ENCODE results near the gene RCOR1.

The RCOR1 gene

GRCh38 chr14:102591944-102592762, at the start of gene RCOR1:
Gene RCOR1, plus strand, starts transcription at chr14:102592649. Its CDS starts 238 bp downstream, at chr14:102592887.
- Histone ChIP-seq H3K4me2 (ENCODE audit: low read depth, low read length, poor library complexity, severe bottlenecking) (peak within 1 kb of the TSS; percentile 75), H3F3A (ENCODE audit: insufficient read depth) (peaks cover 17% of the 10 kb centered on the region), H3K79me2 (ENCODE audit: insufficient read depth, low read length) (peaks cover 40% of the 10 kb centered on the region), H3K9me3 (ENCODE audit: insufficient read depth, low read length) (no peaks in the 10 kb centered on the region), H2AFZ (ENCODE audit: low read depth, low read length, severe bottlenecking) (peak within 1 kb of the TSS; percentile 82), H3K9me2 (replicated peaks; ENCODE audit: insufficient read depth, low read length) (no peaks in the 10 kb centered on the region), H3K9ac (ENCODE audit: low read length) (peak within 1 kb of the TSS; percentile 95), H4K20me1 (ENCODE audit: low read depth, low read length) (no peaks in the 10 kb centered on the region), H3K36me3 (ENCODE audit: low read length) (no peaks in the 10 kb centered on the region), H3K4me3 (ENCODE audit: insufficient read depth, low read length, poor library complexity, severe bottlenecking) (peak within 1 kb of the TSS; percentile 94), H3K27ac (ENCODE audit: low read depth, low read length) (peak within 1 kb of the TSS; percentile 88), H3K27me3 (ENCODE audit: low read length) (no peaks in the 10 kb centered on the region)
- TF ChIP-seq EZH2phosphoT487 (conservative IDR thresholded peaks at IDR 0.05; ENCODE audit: low read length) (no peak), CTCF (IDR thresholded peaks at IDR 0.05; ENCODE audit: insufficient read depth, low read length, poor library complexity, severe bottlenecking) (no peak)

GRCh38 chr14:102544046-102544746, 48.3 kb upstream of the RCOR1 start:
- Histone ChIP-seq H3K27me3 (ENCODE audit: low read length) (no peaks in the 10 kb centered on the region; the same call in 1 of the 2 replicates), H3K4me2 (ENCODE audit: low read depth, low read length, poor library complexity, severe bottlenecking) (peak overlapping the region; percentile 33), H2AFZ (ENCODE audit: low read depth, low read length, severe bottlenecking) (no peak overlapping the region), H3K9me2 (replicated peaks; ENCODE audit: insufficient read depth, low read length) (no peaks in the 10 kb centered on the region), H3K79me2 (ENCODE audit: insufficient read depth, low read length) (no peaks in the 10 kb centered on the region), H4K20me1 (ENCODE audit: low read depth, low read length) (no peaks in the 10 kb centered on the region), H3K9ac (ENCODE audit: low read length) (no peak overlapping the region), H3K4me3 (ENCODE audit: insufficient read depth, low read length, poor library complexity, severe bottlenecking) (no peak overlapping the region), H3K9me3 (ENCODE audit: insufficient read depth, low read length) (no peaks in the 10 kb centered on the region), H3K27ac (ENCODE audit: low read depth, low read length) (no peak overlapping the region), H3K36me3 (ENCODE audit: low read length) (no peaks in the 10 kb centered on the region), H3F3A (ENCODE audit: insufficient read depth) (no peaks in the 10 kb centered on the region)
- no peak for TF ChIP-seq CTCF (IDR thresholded peaks at IDR 0.05; ENCODE audit: insufficient read depth, low read length, poor library complexity, severe bottlenecking)
- TF ChIP-seq EZH2phosphoT487 (conservative IDR thresholded peaks at IDR 0.05; ENCODE audit: low read length): no peak

- H3K9ac ChIP-seq (ENCODE audit: low read length): no peak overlapping the region
- no peak overlapping the region for H3K4me3 ChIP-seq (ENCODE audit: insufficient read depth, low read length, poor library complexity, severe bottlenecking)
- TF ChIP-seq EZH2phosphoT487 (conservative IDR thresholded peaks at IDR 0.05; ENCODE audit: low read length) (no peak), CTCF (IDR thresholded peaks at IDR 0.05; ENCODE audit: insufficient read depth, low read length, poor library complexity, severe bottlenecking) (no peak)
- H3F3A ChIP-seq (ENCODE audit: insufficient read depth): no peaks in the 10 kb centered on the region
- H3K9me3 ChIP-seq (ENCODE audit: insufficient read depth, low read length): no peaks in the 10 kb centered on the region
- H3K36me3 ChIP-seq (ENCODE audit: low read length): no peaks in the 10 kb centered on the region
- no peaks in the 10 kb centered on the region for H4K20me1 ChIP-seq (ENCODE audit: low read depth, low read length)
- H3K27ac ChIP-seq (ENCODE audit: low read depth, low read length): no peak overlapping the region
- no peaks in the 10 kb centered on the region; the same call in 1 of the 2 replicates for H3K27me3 ChIP-seq (ENCODE audit: low read length)
- H2AFZ ChIP-seq (ENCODE audit: low read depth, low read length, severe bottlenecking): no peak overlapping the region
- peak overlapping the region; percentile 33 for H3K4me2 ChIP-seq (ENCODE audit: low read depth, low read length, poor library complexity, severe bottlenecking)
- no peaks in the 10 kb centered on the region for H3K9me2 ChIP-seq (replicated peaks; ENCODE audit: insufficient read depth, low read length)
- H3K79me2 ChIP-seq (ENCODE audit: insufficient read depth, low read length): no peaks in the 10 kb centered on the region
These were observed 47.5 kb upstream of the RCOR1 start for GRCh38 chr14:102544747-102545460.
